Kidney (tissue), 14 donors: ENCODE data around the gene ZNF497. TPM values are rescaled to one million over a fixed set of nuclear protein-coding genes. Genes with fewer than 3 reads are reported as not detected.

Source experiments
- DNase-seq, 5 donors: peaks; one replicate each; pipeline ENCODE4 v3.0.0-alpha.2; 2013 to 2020
- FAIRE-seq: peaks from 2 replicates; lab custom pipeline; 2012; peaks lifted over from hg19 to GRCh38; lab: Jason Lieb, UNC
- H3K27ac ChIP-seq, 2 donors: one replicate each; pipeline ENCODE4 v1.7.0; 2013; ENCODE audit warnings: low read depth in 2 of 2, low read length in 2 of 2, inconsistent platforms in 1 of 2
- H3K27me3 ChIP-seq: one replicate; pipeline ENCODE4 v1.7.1; 2013; ENCODE audit warnings: low read length, inconsistent platforms; ENCODE audit not compliant: control insufficient read depth, insufficient read depth
- H3K36me3 ChIP-seq, 3 donors: one replicate each; pipeline versions ENCODE4 v1.7.0 to v1.7.1; 2013; ENCODE audit warnings: low read length in 3 of 3, control low read depth in 1 of 3, inconsistent platforms in 1 of 3; ENCODE audit not compliant: insufficient read depth in 3 of 3, control insufficient read depth in 2 of 3
- H3K4me1 ChIP-seq, 3 donors: one replicate each; pipeline versions ENCODE4 v1.7.0 to v1.7.1; 2013; ENCODE audit warnings: low read length in 3 of 3, inconsistent platforms in 1 of 3, low read depth in 1 of 3; ENCODE audit not compliant: control insufficient read depth in 2 of 3, insufficient read depth in 2 of 3
- H3K4me3 ChIP-seq, 3 donors: one replicate each; pipeline versions ENCODE4 v1.7.0 to v1.8.1; 2013; ENCODE audit warnings: low read length in 3 of 3, control low read depth in 1 of 3, inconsistent platforms in 1 of 3
- H3K9ac ChIP-seq, 3 donors: one replicate each; pipeline versions ENCODE4 v1.7.0 to v1.7.1; 2013; ENCODE audit warnings: low read length in 3 of 3, control low read depth in 1 of 3, inconsistent platforms in 1 of 3
- H3K9me3 ChIP-seq, 3 donors: one replicate each; pipeline versions ENCODE4 v1.7.0 to v1.7.1; 2013; ENCODE audit warnings: low read length in 3 of 3, control low read depth in 1 of 3, inconsistent platforms in 1 of 3; ENCODE audit not compliant: control insufficient read depth in 2 of 3, insufficient read depth in 1 of 3
- CTCF ChIP-seq: IDR thresholded peaks from 3 replicates; pipeline ENCODE4 v1.5.1; 2012; ENCODE audit warnings: mild to moderate bottlenecking, moderate library complexity, borderline replicate concordance; ENCODE audit not compliant: insufficient read depth; ENCODE audit errors: extremely low read depth
- intact Hi-C: fragments of 100-400 bp; cut with DNase I; formaldehyde crosslinking; loops from one replicate; pipeline ENCODE4 v1.11.1; 2022
- polyA plus RNA-seq: library from polyadenylated mRNA; stranded (reverse); fragments of 350-450 nt; fragmentation: Illumina TruSeq; extraction: RNeasy Lipid Tissue Mini Kit (QIAGEN cat#74804); gene quantifications from one replicate; pipeline ENCODE4 v1.2.3, GENCODE V29; 2014; ENCODE audit warnings: low read depth, low replicate concordance; ENCODE audit not compliant: insufficient read depth
- total RNA-seq: library from RNA; stranded (reverse); fragmentation: NEBNext Ultra II Directional; extraction: Animal tissue kit (Norgen Biotek cat#: 25700); gene quantifications from one replicate; pipeline ENCODE4 v1.2.1, GENCODE V29; 2021
- donor health status: control.
- donor health status: control.
- donor health status: control.
- donor health status: control.
- donor health status: control.
- donor health status: DM: yes; HTN: yes; CAD: no.
- donor health status: Normal renal cell carcinoma (clear cell type).

ZNF497 gene
- total and polyA plus RNA-seq, 2 donors from 2014 or later: 1.7 to 5.0 TPM

DNA sequence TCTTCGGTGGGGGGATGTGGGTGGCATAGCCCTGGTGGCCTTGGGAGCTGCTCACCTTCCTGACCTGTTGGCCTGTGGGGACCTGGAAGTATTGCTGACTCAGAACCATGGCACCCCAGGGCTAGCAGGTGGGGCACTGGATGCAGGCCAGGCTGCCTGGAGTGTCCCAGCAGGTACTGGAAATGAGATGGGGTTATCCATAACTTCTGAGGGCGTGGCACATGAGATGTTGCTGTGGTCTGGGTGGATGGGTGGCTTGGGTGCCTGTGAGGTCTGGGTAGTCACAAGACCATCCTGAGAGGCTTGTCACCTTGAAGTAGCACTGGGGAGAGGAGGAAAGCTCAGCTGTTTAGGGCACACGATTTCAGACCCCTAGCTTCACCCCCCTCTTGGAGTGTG, 32.3 kb upstream of the ZNF497 start:
- no peak for TF ChIP-seq CTCF
- intact Hi-C loops: no loop called here
- Histone ChIP-seq H3K27ac (no peak overlapping the region), H3K27me3 (peaks cover 2% of the 10 kb centered on the region), H3K9ac (no peak overlapping the region), H3K36me3 (peaks cover 0 to 29% (median 13%) of the 10 kb centered on the region in 3 donors), H3K4me1 (peaks cover 0 to 2% (median 0%) of the 10 kb centered on the region in 3 donors), H3K4me3 (no peak overlapping the region), H3K9me3 (no peaks in the 10 kb centered on the region)
- DNase-seq: peak in 1 of 5 donors; percentile 58
- FAIRE-seq: no peak

GRCh38 chr19:58393725-58394033, 31.1 kb upstream of the ZNF497 start:
- FAIRE-seq: no peak
- peaks cover 0 to 35% (median 13%) of the 10 kb centered on the region in 3 donors for H3K36me3 ChIP-seq
- no peak for DNase-seq
- H3K27ac ChIP-seq: no peak overlapping the region
- no peak for TF ChIP-seq CTCF
- peaks cover 0 to 2% (median 0%) of the 10 kb centered on the region in 3 donors for H3K4me1 ChIP-seq
- peaks cover 2% of the 10 kb centered on the region for H3K27me3 ChIP-seq
- no peak overlapping the region for H3K4me3 ChIP-seq
- H3K9ac ChIP-seq: no peak overlapping the region
- intact Hi-C loops: no loop called here
- H3K9me3 ChIP-seq: no peaks in the 10 kb centered on the region

DNA sequence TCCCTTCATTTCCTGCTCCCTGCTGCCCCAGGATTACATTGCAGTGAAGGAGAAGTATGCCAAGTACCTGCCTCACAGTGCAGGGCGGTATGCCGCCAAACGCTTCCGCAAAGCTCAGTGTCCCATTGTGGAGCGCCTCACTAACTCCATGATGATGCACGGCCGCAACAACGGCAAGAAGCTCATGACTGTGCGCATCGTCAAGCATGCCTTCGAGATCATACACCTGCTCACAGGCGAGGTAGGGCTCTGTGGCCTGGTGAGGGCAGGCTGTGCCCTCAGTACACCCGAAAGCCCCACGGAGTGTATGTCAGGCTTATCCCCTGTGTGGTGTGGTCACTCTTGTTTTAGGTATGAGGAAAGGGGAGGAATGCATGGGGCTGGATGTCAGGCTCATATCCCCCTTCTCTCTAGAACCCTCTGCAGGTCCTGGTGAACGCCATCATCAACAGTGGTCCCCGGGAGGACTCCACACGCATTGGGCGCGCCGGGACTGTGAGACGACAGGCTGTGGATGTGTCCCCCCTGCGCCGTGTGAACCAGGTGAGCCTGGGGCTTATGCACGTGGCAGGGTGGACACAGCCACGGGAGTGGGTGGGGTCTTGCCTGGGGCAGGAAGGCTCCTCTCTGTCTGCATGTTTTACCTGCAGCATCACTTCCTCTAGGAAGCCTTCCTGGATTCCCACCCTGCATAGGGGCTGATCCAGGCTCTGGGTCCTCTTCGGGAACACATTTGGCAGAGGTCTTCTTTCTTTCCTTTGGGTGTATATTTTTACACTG, 30.6 kb upstream of the ZNF497 start:
- FAIRE-seq: no peak
- peaks cover 2 to 3% (median 2%) of the 10 kb centered on the region in 3 donors for H3K4me1 ChIP-seq

More for the DNA sequence above, 30.6 kb upstream of the ZNF497 start:
- DNase-seq: peak in 1 of 5 donors; percentile 51
- no peak overlapping the region for H3K27ac ChIP-seq
- peaks cover 2% of the 10 kb centered on the region for H3K27me3 ChIP-seq
- H3K36me3 ChIP-seq: peaks cover 2 to 39% (median 13%) of the 10 kb centered on the region in 3 donors
- no peak for TF ChIP-seq CTCF
- no peak overlapping the region for H3K4me3 ChIP-seq
- H3K9ac ChIP-seq: no peak overlapping the region
- H3K9me3 ChIP-seq: no peaks in the 10 kb centered on the region
- intact Hi-C loops: no loop called here
